K562 (cell line): ENCODE measurements around the gene CDHR2. TPM values are rescaled to one million over a fixed set of nuclear protein-coding genes. Genes with fewer than 3 reads are reported as not detected.
A peak's percentile ranks its signal among the peaks of the same experiment; 100 is the strongest.

ENCODE experiments used
- ATF7 ChIP-seq: fragments of 450-650 bp; IDR thresholded peaks from 2 replicates; pipeline ENCODE4 v1.7.1; 2014; ENCODE audit warnings: mild to moderate bottlenecking, moderate library complexity
- BRD4 ChIP-seq: fragments of 200-600 bp; sonication (generic); IDR thresholded peaks from 2 replicates; pipeline ENCODE4 v1.6.1; 2017; ENCODE audit warnings: inconsistent platforms
- CBFA2T2 ChIP-seq: fragments of 450-650 bp; conservative IDR thresholded peaks from 2 replicates; pipeline ENCODE4 v1.6.1; 2017; ENCODE audit warnings: mild to moderate bottlenecking
- E4F1 ChIP-seq: fragments of 250-450 bp; sonication (Bioruptor Pico); IDR thresholded peaks from 2 replicates; pipeline ENCODE4 v1.5.0; 2021; ENCODE audit warnings: mild to moderate bottlenecking, borderline replicate concordance
- EP400 ChIP-seq: fragments of 450-650 bp; IDR thresholded peaks from 2 replicates; pipeline ENCODE4 v1.6.1; 2017; ENCODE audit warnings: antibody characterized with exemption, mild to moderate bottlenecking, moderate library complexity
- ERF ChIP-seq: fragments of 450-650 bp; formaldehyde crosslinking; IDR thresholded peaks from 2 replicates; pipeline ENCODE4 v1.4.0; 2020; ENCODE audit warnings: mild to moderate bottlenecking, mixed read lengths
- EWSR1 ChIP-seq: fragments of 450-650 bp; IDR thresholded peaks from 2 replicates; pipeline ENCODE4 v1.6.1; 2018; ENCODE audit warnings: borderline replicate concordance, mild to moderate bottlenecking, low read depth, moderate library complexity; ENCODE audit not compliant: partially characterized antibody
- GTF2F1 ChIP-seq: IDR thresholded peaks from 2 replicates; pipeline ENCODE4 v1.6.1; 2011; ENCODE audit warnings: low read depth, low read length, improper control_type of control experiment
- HMBOX1 ChIP-seq: sonication (generic); IDR thresholded peaks from 2 replicates; pipeline ENCODE4 v1.6.1; 2016
- KLF13 ChIP-seq: fragments of 450-650 bp; IDR thresholded peaks from 2 replicates; pipeline ENCODE4 v1.6.1; 2016; ENCODE audit warnings: missing genetic modification characterization, low read depth, mild to moderate bottlenecking, missing compliant biosample characterization, moderate library complexity, borderline replicate concordance
- MTA2 ChIP-seq: fragments of 450-650 bp; IDR thresholded peaks from 2 replicates; pipeline ENCODE4 v1.6.1; 2016; ENCODE audit warnings: low read depth
- NFE2 ChIP-seq: IDR thresholded peaks from 2 replicates; pipeline ENCODE4 v1.6.1; 2014; ENCODE audit warnings: antibody characterized with exemption, low read depth
- SIN3B ChIP-seq: fragments of 450-650 bp; IDR thresholded peaks from 2 replicates; pipeline ENCODE4 v1.6.1; 2017; ENCODE audit warnings: low read depth, mild to moderate bottlenecking, moderate library complexity
- TARDBP ChIP-seq: fragments of 450-650 bp; IDR thresholded peaks from 2 replicates; pipeline ENCODE4 v1.6.1; 2016
- TCF15 ChIP-seq: fragments of 250-450 bp; sonication (Bioruptor Pico); IDR thresholded peaks from 2 replicates; pipeline ENCODE4 v1.8.0; 2022; ENCODE audit warnings: moderate library complexity, mild to moderate bottlenecking, inconsistent platforms
- ZNF583 ChIP-seq: fragments of 250-450 bp; sonication (Bioruptor Pico); IDR thresholded peaks from 2 replicates; pipeline ENCODE4 v1.4.0; 2020
- polyA plus RNA-seq, 8 experiments: library from polyadenylated mRNA; depleted of rRNA in 4 of 8; stranded (reverse) in 5 of 8; unstranded in 3 of 8; fragments of >200 nt; fragmentation: Nextera tagmentation in 2 of 8; fragmentation: Illumina TruSeq in 1 of 8; extraction: Ambion mirVana in 2 of 8; extraction: Trizol in 1 of 8; gene quantifications; 2 replicates each; pipeline versions ENCODE4 v1.2.1 to v1.2.3, GENCODE V29; 2011 to 2014; ENCODE audit warnings: inconsistent platforms in 1 of 8, missing spikeins in 1 of 8
- total RNA-seq, 7 experiments: library from RNA; depleted of rRNA in 6 of 7; stranded (reverse); fragments of >200 nt in 6 of 7; fragmentation: Illumina TruSeq in 2 of 7; extraction: Trizol in 2 of 7; gene quantifications; 2 replicates each; pipeline versions ENCODE4 v1.2.1 to v1.2.3, GENCODE V29; 2011 to 2021; ENCODE audit warnings: low replicate concordance in 1 of 7
- TF ChIP-seq, protein P1 (sequence below): sonication (generic); formaldehyde crosslinking; IDR thresholded peaks from 2 replicates; pipeline ENCODE4 v1.8.1; 2022; ENCODE audit warnings: missing genetic modification reagents
- TF ChIP-seq, protein P2 (sequence below): fragments of 450-650 bp; IDR thresholded peaks from 2 replicates; pipeline ENCODE4 v1.7.1; 2018; ENCODE audit warnings: mild to moderate bottlenecking, low read depth; ENCODE audit not compliant: partially characterized antibody
- TF ChIP-seq, protein P3 (sequence below): fragments of 250-450 bp; sonication (Bioruptor Pico); IDR thresholded peaks from 2 replicates; pipeline ENCODE4 v1.4.0; 2020
- TF ChIP-seq, protein P4 (sequence below): sonication (generic); formaldehyde crosslinking; IDR thresholded peaks from 2 replicates; pipeline ENCODE4 v1.8.0; 2022; ENCODE audit warnings: mild to moderate bottlenecking, missing genetic modification reagents

CDHR2 gene
- total and polyA plus RNA-seq, 9 of the 15 experiments (the other 6 are each of a cell fraction or from before 2014, with no cell fraction given), result 0.01 to 0.62 (median 0.09) TPM; not detected in 2

- TF ChIP-seq GTF2F1, result no peak
- peak; percentile 82 for TF ChIP-seq ATF7
- TF ChIP-seq, protein P1, sequence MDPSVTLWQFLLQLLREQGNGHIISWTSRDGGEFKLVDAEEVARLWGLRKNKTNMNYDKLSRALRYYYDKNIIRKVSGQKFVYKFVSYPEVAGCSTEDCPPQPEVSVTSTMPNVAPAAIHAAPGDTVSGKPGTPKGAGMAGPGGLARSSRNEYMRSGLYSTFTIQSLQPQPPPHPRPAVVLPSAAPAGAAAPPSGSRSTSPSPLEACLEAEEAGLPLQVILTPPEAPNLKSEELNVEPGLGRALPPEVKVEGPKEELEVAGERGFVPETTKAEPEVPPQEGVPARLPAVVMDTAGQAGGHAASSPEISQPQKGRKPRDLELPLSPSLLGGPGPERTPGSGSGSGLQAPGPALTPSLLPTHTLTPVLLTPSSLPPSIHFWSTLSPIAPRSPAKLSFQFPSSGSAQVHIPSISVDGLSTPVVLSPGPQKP (CRISPR knock-in tag), result no peak
- TF ChIP-seq SIN3B, result no peak
- peak; percentile 84 for TF ChIP-seq ZNF583
- no peak for TF ChIP-seq NFE2
- no peak for TF ChIP-seq EWSR1
- no peak for TF ChIP-seq ERF (CRISPR knock-in tag)
- TF ChIP-seq EP400, result peak; percentile 92
- TF ChIP-seq, protein P2, sequence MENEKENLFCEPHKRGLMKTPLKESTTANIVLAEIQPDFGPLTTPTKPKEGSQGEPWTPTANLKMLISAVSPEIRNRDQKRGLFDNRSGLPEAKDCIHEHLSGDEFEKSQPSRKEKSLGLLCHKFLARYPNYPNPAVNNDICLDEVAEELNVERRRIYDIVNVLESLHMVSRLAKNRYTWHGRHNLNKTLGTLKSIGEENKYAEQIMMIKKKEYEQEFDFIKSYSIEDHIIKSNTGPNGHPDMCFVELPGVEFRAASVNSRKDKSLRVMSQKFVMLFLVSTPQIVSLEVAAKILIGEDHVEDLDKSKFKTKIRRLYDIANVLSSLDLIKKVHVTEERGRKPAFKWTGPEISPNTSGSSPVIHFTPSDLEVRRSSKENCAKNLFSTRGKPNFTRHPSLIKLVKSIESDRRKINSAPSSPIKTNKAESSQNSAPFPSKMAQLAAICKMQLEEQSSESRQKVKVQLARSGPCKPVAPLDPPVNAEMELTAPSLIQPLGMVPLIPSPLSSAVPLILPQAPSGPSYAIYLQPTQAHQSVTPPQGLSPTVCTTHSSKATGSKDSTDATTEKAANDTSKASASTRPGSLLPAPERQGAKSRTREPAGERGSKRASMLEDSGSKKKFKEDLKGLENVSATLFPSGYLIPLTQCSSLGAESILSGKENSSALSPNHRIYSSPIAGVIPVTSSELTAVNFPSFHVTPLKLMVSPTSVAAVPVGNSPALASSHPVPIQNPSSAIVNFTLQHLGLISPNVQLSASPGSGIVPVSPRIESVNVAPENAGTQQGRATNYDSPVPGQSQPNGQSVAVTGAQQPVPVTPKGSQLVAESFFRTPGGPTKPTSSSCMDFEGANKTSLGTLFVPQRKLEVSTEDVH, result no peak
- TF ChIP-seq, protein P3, sequence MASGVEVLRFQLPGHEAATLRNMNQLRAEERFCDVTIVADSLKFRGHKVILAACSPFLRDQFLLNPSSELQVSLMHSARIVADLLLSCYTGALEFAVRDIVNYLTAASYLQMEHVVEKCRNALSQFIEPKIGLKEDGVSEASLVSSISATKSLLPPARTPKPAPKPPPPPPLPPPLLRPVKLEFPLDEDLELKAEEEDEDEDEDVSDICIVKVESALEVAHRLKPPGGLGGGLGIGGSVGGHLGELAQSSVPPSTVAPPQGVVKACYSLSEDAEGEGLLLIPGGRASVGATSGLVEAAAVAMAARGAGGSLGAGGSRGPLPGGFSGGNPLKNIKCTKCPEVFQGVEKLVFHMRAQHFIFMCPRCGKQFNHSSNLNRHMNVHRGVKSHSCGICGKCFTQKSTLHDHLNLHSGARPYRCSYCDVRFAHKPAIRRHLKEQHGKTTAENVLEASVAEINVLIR (CRISPR knock-in tag), result no peak
- TF ChIP-seq, protein P4, sequence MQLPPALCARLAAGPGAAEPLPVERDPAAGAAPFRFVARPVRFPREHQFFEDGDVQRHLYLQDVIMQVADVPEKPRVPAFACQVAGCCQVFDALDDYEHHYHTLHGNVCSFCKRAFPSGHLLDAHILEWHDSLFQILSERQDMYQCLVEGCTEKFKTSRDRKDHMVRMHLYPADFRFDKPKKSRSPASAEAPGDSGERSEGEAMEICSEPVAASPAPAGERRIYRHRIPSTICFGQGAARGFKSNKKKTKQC (CRISPR knock-in tag), result 0 out of 2 replicates have a peak, but pooled peaks have one; percentile 10
- TF ChIP-seq HMBOX1, result no peak
- no peak for TF ChIP-seq E4F1 (CRISPR knock-in tag)
- TF ChIP-seq CBFA2T2, result no peak
- no peak for TF ChIP-seq MTA2
- TF ChIP-seq BRD4, result no peak
- no peak for TF ChIP-seq TARDBP
- TF ChIP-seq TCF15 (CRISPR knock-in tag), result 0 out of 2 replicates have a peak, but pooled peaks have one; percentile 30
- TF ChIP-seq KLF13, result no peak
Measured at GRCh38 chr5:176540476-176540899, 8.7 kb upstream of the CDHR2 start (continued).
